Measurements from ENCODE around the gene STRA6. TPM values are rescaled to one million over a fixed set of nuclear protein-coding genes. Genes with fewer than 3 reads are reported as not detected.

STRA6 gene
- total RNA-seq, 6 experiments from 2014 or later = 0.12 TPM; not detected in 5

GRCh38 chr15:74158855-74159650, 43.5 kb downstream of the STRA6 start:
- 42% methylated on average over 5 of the region's 5 CpGs for WGBS (ENCODE audit: insufficient coverage, low coverage, low lambda C conversion rate, missing lambda C conversion rate)
- no peak for ATAC-seq

DNA sequence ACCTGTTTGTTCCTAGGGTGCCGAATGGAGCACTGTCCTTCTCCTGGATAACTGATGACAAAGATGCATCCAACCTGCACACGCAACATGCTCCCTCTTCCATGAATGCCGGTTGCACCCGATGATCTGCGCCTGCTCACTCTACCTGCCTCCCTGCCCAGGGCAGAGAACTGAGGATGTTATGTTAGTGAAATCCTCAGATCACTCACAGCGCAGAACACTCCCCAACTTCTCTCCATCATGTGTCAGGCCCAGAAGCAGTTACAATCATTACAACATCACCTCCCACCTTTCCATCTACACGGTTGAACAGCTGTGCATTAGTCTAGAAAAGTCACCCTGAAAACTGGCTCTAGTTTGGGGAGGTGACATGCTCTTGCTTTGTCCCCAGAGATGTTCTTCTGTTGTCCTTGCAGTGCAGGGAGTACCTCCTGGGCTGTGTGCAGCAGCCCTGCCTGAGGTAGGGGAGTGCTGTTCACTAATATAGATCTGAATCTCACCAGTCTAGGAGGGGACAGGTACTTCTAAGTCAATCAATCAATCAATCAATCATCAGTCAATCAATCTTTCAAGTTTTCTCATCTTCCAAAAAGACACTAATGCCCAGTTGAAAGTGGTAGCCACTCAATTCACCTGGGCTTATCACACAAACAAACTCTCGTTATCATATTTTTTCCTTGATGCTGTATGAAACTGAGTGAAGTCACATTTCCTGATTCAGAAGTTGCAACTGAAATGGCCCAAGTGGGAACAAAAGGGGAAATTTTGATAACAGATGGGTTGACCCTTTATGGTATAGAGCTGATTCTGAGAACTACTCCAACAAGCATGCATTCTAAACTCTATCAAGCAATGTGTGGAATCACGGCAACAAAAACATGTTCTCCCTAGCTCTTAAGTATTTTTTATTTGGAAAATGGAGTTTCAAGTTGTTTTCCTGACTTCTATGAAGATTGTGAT, 44.4 kb downstream of the STRA6 start:
- Histone ChIP-seq H3K9me3 (no peaks in the 10 kb centered on the region), H3K4me3 (no peak overlapping the region)
- 76% methylated on average over 8 of the region's 9 CpGs for WGBS (ENCODE audit: insufficient coverage, low coverage, low lambda C conversion rate, missing lambda C conversion rate)

More at GRCh38 chr15:74158855-74159650, 43.5 kb downstream of the STRA6 start:
- H3K4me1 ChIP-seq = no peaks in the 10 kb centered on the region
- intact Hi-C loops (cut with DNase I) = no loop called here
- TF ChIP-seq CTCF (IDR thresholded peaks at IDR 0.05) (no peak), POLR2A (IDR thresholded peaks at IDR 0.05) (no peak)
- H3K27ac ChIP-seq = no peak overlapping the region
- no peak overlapping the region for H3K4me3 ChIP-seq
- no peaks in the 10 kb centered on the region for H3K9me3 ChIP-seq
- H3K36me3 ChIP-seq = no peaks in the 10 kb centered on the region
- no peak for DNase-seq
- H3K27me3 ChIP-seq = no peaks in the 10 kb centered on the region

DNA sequence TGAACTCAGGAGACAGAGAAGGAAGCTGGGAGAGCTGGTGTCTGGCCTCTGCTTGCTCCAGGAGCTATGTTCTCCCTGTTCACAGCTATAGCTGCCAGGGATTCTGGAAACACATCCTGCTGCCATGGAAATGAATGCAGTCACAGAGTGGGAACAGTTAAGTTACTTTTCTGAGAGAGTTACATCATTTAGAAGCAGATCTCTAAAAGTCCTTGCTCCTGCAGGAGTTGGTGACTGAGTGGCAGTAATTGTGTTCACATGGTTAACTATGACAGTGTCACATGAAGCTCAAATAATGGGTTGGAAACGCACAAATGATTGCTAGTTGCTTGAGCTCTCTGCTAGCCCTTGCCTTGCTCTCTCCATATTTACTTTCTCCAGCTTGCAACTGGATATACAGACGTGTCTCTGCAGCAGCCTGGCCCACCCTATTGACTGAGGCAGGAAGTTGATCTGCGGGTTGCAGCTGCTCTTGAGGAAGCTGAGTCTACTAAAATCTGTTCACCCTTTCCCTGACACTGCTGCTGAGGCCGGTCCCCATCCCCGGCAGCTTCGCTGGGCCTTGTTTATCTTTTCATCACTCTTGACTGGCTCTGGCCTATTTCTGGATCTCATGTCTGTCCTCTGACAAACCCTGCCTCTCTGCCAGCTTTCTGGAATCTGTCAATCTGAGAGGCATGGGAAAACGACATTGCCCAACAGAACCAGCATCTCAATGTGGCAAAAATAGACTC, 45.7 kb downstream of the STRA6 start:
- Histone ChIP-seq H3K27ac (no peak overlapping the region), H3K4me1 (no peaks in the 10 kb centered on the region), H3K4me3 (no peak overlapping the region), H3K27me3 (no peaks in the 10 kb centered on the region), H3K36me3 (no peaks in the 10 kb centered on the region), H3K9me3 (no peaks in the 10 kb centered on the region)
- intact Hi-C loops (cut with DNase I) = no loop called here
- WGBS (ENCODE audit: insufficient coverage, low coverage, low lambda C conversion rate, missing lambda C conversion rate) = 29% methylated on average over 6 of the region's 7 CpGs
- no peak for TF ChIP-seq POLR2A (IDR thresholded peaks at IDR 0.05)
- TF ChIP-seq CTCF (IDR thresholded peaks at IDR 0.05) = no peak
- DNase-seq (no peak), ATAC-seq (peak in 3 of 4 donors; percentile 27 to 48 (median 34))

More for the DNA sequence above, 44.4 kb downstream of the STRA6 start:
- Histone ChIP-seq H3K36me3 (no peaks in the 10 kb centered on the region), H3K4me1 (no peaks in the 10 kb centered on the region), H3K27me3 (no peaks in the 10 kb centered on the region), H3K27ac (no peak overlapping the region)
- TF ChIP-seq POLR2A (IDR thresholded peaks at IDR 0.05) = no peak
- no peak for TF ChIP-seq CTCF (IDR thresholded peaks at IDR 0.05)
- DNase-seq (no peak), ATAC-seq (no peak)
- intact Hi-C loops (cut with DNase I) = no loop called here

GRCh38 chr15:74155766-74156417, 46.7 kb downstream of the STRA6 start:
- intact Hi-C loops (cut with DNase I) = no loop called here
- DNase-seq (no peak), ATAC-seq (no peak)
- H3K36me3 ChIP-seq = no peaks in the 10 kb centered on the region
- H3K27me3 ChIP-seq = no peaks in the 10 kb centered on the region
- H3K4me3 ChIP-seq = no peak overlapping the region
- H3K27ac ChIP-seq = no peak overlapping the region
- no peaks in the 10 kb centered on the region for H3K9me3 ChIP-seq
- WGBS (ENCODE audit: insufficient coverage, low coverage, low lambda C conversion rate, missing lambda C conversion rate) = 45% methylated on average over 13 of the region's 14 CpGs
- TF ChIP-seq CTCF (IDR thresholded peaks at IDR 0.05) = no peak
- no peak for TF ChIP-seq POLR2A (IDR thresholded peaks at IDR 0.05)
- H3K4me1 ChIP-seq = no peaks in the 10 kb centered on the region
